GM12801 (cell line): Measurements from ENCODE around the gene NR2F1-AS1.

Experiments
- CTCF ChIP-seq: IDR thresholded peaks from one replicate; pipeline ENCODE4 v1.5.1; 2011; ENCODE audit warnings: control low read depth; ENCODE audit not compliant: insufficient read length; ENCODE audit errors: extremely low read depth

NR2F1-AS1 gene

GRCh38 chr5:93607367-93608258 lies 26.6 kb upstream of the NR2F1-AS1 start:
- TF ChIP-seq CTCF = no peak

- no peak for TF ChIP-seq CTCF
Observed at GRCh38 chr5:93606382-93606752, 25.3 kb upstream of the NR2F1-AS1 start.

- TF ChIP-seq CTCF = no peak
Observed at GRCh38 chr5:93604644-93605515, 23.9 kb upstream of the NR2F1-AS1 start.

GRCh38 chr5:93603793-93604643 lies 23.0 kb upstream of the NR2F1-AS1 start:
- no peak for TF ChIP-seq CTCF

GRCh38 chr5:93603078-93603792 lies 22.2 kb upstream of the NR2F1-AS1 start:
- TF ChIP-seq CTCF = no peak

- no peak for TF ChIP-seq CTCF
Observed at GRCh38 chr5:93602241-93603077, 21.4 kb upstream of the NR2F1-AS1 start.
